ES-I3 (cell line): Measurements from ENCODE around the gene NDUFAF2.

Experiments
- H3K36me3 ChIP-seq: 2 replicates; pipeline ENCODE4 v1.6.1; 2013; ENCODE audit warnings: mild to moderate bottlenecking, low read length, control low read depth, moderate library complexity; ENCODE audit not compliant: insufficient read depth
- H3K4me1 ChIP-seq: 2 replicates; pipeline ENCODE4 v1.6.1; 2013; ENCODE audit warnings: mild to moderate bottlenecking, control low read depth, low read length; ENCODE audit not compliant: insufficient read depth
- H3K9ac ChIP-seq: 2 replicates; pipeline ENCODE4 v1.6.1; 2013; ENCODE audit warnings: low read depth, mild to moderate bottlenecking, low read length, moderate library complexity
- H3K9me3 ChIP-seq: 2 replicates; pipeline ENCODE4 v1.6.1; 2013; ENCODE audit warnings: mild to moderate bottlenecking, low read length, moderate library complexity; ENCODE audit not compliant: control insufficient read depth, insufficient read depth

Gene NDUFAF2

GRCh38 chr5:61047346-61047745, 102.3 kb downstream of the NDUFAF2 start:
- Histone ChIP-seq H3K9ac (no peak overlapping the region), H3K9me3 (peaks cover 6% of the 10 kb centered on the region), H3K4me1 (peaks cover 14% of the 10 kb centered on the region), H3K36me3 (no peaks in the 10 kb centered on the region)

GRCh38 chr5:61048534-61048933, 103.5 kb downstream of the NDUFAF2 start:
- Histone ChIP-seq H3K9me3 (peaks cover 6% of the 10 kb centered on the region), H3K4me1 (peaks cover 14% of the 10 kb centered on the region), H3K36me3 (no peaks in the 10 kb centered on the region), H3K9ac (no peak overlapping the region)

DNA sequence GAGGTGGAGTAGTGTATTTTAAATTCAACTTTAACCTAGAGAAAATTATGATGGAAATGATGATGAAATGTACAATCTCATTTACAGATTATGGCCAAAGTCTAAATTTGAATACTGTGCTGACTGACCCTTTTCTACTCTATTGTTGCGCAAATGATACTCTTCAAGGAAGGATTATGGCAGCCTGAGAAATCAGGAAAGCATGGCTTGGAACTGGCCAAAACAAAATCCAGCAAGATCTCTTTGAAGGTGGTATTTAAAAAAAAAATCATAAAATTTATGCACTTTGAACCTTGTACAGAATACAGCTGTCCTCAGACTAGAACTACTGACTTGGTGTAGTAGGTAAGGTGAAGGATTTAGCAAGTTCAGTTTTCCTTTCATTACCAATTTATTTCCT, 105.3 kb downstream of the NDUFAF2 start:
- Histone ChIP-seq H3K4me1 (peaks cover 14% of the 10 kb centered on the region), H3K36me3 (no peaks in the 10 kb centered on the region), H3K9ac (no peak overlapping the region), H3K9me3 (no peaks in the 10 kb centered on the region)

GRCh38 chr5:61051267-61051666, 106.3 kb downstream of the NDUFAF2 start:
- no peaks in the 10 kb centered on the region for H3K36me3 ChIP-seq
- H3K4me1 ChIP-seq: peaks cover 14% of the 10 kb centered on the region
- H3K9me3 ChIP-seq: no peaks in the 10 kb centered on the region
- H3K9ac ChIP-seq: no peak overlapping the region

DNA sequence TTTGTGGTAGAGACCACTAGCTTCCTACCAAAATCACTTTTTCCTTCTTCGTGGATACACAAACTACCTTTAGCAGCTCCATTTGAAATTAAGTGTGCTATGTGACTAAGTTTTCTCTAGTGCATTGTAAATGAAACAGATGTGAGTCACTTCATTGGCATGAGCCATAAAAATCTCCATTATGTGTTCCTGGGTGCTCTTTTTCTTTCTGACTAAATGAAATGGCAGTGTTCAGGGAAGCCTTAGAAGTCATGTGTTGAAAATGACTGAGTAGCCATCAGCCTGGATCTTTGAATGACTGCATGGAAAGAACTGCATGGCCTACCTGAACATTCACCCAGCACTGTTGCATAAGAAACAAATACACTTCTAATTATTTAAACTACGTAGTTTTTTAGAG, 107.9 kb downstream of the NDUFAF2 start:
- Histone ChIP-seq H3K4me1 (peaks cover 11% of the 10 kb centered on the region), H3K9ac (no peak overlapping the region), H3K36me3 (no peaks in the 10 kb centered on the region), H3K9me3 (no peaks in the 10 kb centered on the region)

DNA sequence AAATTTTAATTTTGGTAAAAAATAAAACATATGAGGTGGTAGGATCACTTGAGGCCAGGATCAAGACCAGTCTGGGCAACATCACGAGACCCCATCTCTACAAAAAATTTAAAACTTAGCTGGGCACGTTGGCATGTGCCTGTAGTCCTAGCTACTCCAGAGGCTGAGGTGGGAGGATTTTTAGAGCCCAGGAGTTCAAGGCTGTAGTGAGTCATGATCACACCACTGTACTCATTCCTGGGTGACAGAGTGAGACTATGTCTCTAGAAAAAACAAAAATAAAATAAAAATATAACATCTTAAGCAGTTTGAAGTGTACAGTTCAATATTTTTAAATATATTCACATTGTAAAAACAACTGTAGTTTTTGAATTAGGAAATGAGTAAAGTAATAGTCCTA, 108.9 kb downstream of the NDUFAF2 start:
- peaks cover 11% of the 10 kb centered on the region for H3K4me1 ChIP-seq
- no peaks in the 10 kb centered on the region for H3K9me3 ChIP-seq
- no peaks in the 10 kb centered on the region for H3K36me3 ChIP-seq
- H3K9ac ChIP-seq: no peak overlapping the region

- H3K9ac ChIP-seq: no peak overlapping the region
- no peaks in the 10 kb centered on the region for H3K36me3 ChIP-seq
- H3K9me3 ChIP-seq: no peaks in the 10 kb centered on the region
- peaks cover 8% of the 10 kb centered on the region for H3K4me1 ChIP-seq
Measured at GRCh38 chr5:61055434-61056006, 110.5 kb downstream of the NDUFAF2 start.

- no peaks in the 10 kb centered on the region for H3K4me1 ChIP-seq
- no peaks in the 10 kb centered on the region for H3K36me3 ChIP-seq
- no peaks in the 10 kb centered on the region for H3K9me3 ChIP-seq
- no peak overlapping the region for H3K9ac ChIP-seq
Measured at GRCh38 chr5:61059499-61059898, 114.5 kb downstream of the NDUFAF2 start.

GRCh38 chr5:61069150-61069549, 124.1 kb downstream of the NDUFAF2 start:
- Histone ChIP-seq H3K36me3 (no peaks in the 10 kb centered on the region), H3K9ac (no peak overlapping the region), H3K9me3 (no peaks in the 10 kb centered on the region), H3K4me1 (no peaks in the 10 kb centered on the region; the same call in 1 of the 2 replicates)

DNA sequence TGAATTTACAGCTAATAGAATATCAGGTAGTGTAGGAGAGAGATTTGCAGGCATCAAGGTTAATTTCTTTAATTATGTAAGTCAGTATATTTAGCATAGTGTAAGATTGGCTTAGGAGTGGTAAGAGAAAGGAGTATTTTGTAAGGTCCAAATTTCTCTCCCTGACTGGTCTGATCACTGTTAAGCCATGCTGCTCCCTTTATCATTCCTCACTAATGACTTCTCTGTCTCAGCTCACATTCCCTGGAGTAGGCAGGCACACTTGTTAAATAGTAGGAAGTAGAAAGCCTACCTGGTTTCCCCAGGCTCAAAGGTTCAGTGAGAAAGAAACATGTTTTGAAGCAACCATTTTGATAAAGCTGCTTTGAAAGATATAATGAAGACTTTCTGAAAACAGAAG, 126.5 kb downstream of the NDUFAF2 start:
- Histone ChIP-seq H3K9ac (no peak overlapping the region), H3K9me3 (no peaks in the 10 kb centered on the region), H3K4me1 (no peaks in the 10 kb centered on the region; the same call in 1 of the 2 replicates), H3K36me3 (no peaks in the 10 kb centered on the region)

DNA sequence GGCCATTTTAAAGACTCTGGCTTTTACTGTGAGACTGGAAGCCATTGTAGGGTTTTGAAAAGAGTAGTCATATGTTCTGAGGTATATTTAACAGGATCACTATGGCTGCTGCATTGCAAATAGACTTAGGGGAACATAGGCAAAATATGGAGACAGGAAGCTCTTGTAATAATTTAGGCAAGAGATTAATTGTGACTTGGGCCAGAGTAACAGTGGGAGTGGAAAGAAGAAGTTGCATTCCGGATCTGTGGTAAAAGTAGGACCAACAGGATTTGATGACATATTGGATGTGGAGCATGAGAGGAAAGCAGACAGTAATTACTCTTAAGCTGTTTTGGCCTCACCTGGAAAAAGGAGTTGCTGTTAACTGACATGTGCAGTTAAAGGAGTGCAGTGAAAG, 131.6 kb downstream of the NDUFAF2 start:
- no peaks in the 10 kb centered on the region for H3K36me3 ChIP-seq
- H3K9ac ChIP-seq: no peak overlapping the region
- no peaks in the 10 kb centered on the region for H3K9me3 ChIP-seq
- no peaks in the 10 kb centered on the region for H3K4me1 ChIP-seq

DNA sequence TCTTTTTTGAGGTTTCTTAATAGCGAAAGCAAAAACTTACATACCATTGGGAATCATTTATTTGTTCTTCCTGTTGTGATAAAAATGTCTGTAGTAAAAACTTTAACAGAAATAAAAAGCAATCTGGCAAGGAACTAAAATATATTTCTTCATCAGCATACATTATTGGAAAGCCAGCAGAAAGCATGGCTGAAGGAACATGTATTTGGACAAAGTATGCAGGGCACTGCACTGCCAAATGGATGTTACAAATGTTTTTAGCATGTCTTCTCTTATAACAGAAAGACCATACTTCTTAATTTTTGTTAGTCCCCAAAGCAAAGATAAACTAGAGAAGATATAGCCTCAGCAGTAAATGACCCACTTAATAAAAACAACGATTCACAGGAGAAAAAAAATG, 136.7 kb downstream of the NDUFAF2 start:
- no peak overlapping the region for H3K9ac ChIP-seq
- no peaks in the 10 kb centered on the region; the same call in 1 of the 2 replicates for H3K9me3 ChIP-seq
- H3K4me1 ChIP-seq: no peaks in the 10 kb centered on the region
- no peaks in the 10 kb centered on the region for H3K36me3 ChIP-seq

DNA sequence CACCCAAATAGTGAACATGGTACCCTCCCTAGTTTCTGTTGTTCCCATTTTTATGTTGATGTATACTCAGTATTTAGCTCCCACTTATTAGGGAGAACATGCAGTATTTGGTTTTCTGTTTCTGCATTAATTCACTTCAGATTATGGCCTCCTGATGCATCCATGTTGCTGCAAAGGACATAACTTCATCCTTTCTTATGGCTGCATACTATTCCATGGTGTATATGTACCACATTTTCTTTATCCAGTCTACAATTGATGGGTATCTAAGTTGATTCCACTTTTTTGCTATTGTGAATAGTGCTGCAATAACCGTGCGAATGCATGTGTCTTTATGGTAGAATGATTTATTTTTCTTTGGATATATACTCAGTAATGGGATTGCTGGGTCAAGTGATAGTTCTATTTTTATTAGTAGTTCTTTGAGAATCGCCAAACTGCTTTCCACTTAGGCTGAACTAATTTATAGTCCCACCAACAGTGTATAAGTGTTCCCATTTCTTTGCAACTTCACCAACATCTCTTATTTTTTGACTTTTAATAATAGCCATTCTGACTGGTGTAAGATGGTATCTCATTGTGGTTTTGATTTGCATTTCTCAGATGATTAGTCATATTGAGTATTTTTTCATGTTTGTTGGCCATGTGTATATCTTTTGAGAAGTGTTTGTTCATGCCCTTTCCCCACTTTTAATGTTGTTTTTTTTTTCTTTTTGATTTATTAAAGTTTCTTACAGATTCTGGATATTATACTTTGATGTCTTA, 137.7 kb downstream of the NDUFAF2 start:
- no peak overlapping the region for H3K9ac ChIP-seq
- no peaks in the 10 kb centered on the region for H3K36me3 ChIP-seq
- no peaks in the 10 kb centered on the region for H3K4me1 ChIP-seq

DNA sequence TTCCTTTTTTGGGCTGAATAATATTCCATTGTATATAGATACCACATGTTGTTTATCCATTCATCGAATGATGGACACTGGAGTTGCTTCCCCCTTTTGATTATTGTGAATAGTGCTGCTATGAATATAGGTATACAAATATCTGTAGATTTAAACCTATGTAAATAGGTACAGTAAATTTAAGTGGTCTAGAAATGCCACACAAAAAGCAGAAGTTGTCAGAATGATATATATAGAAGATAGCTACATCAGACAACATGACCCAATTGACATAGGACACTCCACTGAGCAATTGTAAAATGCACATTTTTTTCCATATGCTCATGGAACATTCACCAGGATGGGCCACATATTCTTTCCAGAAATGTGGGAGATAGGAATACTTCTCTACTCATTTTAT, 139.7 kb downstream of the NDUFAF2 start:
- Histone ChIP-seq H3K9me3 (no peaks in the 10 kb centered on the region; the same call in 1 of the 2 replicates), H3K9ac (no peak overlapping the region), H3K36me3 (no peaks in the 10 kb centered on the region), H3K4me1 (no peaks in the 10 kb centered on the region)

More for the DNA sequence above, 137.7 kb downstream of the NDUFAF2 start:
- H3K9me3 ChIP-seq: no peaks in the 10 kb centered on the region; the same call in 1 of the 2 replicates

- no peaks in the 10 kb centered on the region for H3K36me3 ChIP-seq
- H3K9me3 ChIP-seq: no peaks in the 10 kb centered on the region; the same call in 1 of the 2 replicates
- H3K4me1 ChIP-seq: no peaks in the 10 kb centered on the region
- H3K9ac ChIP-seq: no peak overlapping the region
Measured at GRCh38 chr5:61085885-61086284, 140.9 kb downstream of the NDUFAF2 start.
